Right lobe of liver (tissue), 6 donors: ENCODE data around the gene C3orf38. TPM values are rescaled to one million over a fixed set of nuclear protein-coding genes. Genes with fewer than 3 reads are reported as not detected.

Experiments used
- ATAC-seq, 4 donors: fragments of 200-7000 bp; cut with Tn5 transposase; one replicate each; pipeline ENCODE4 v1.9.1; 2020; ENCODE audit warnings: mild to moderate bottlenecking in 4 of 4, moderate library complexity in 4 of 4
- DNase-seq, 3 donors: peaks; one replicate each; pipeline ENCODE4 v3.0.0-alpha.2; 2020
- H3K27ac ChIP-seq, 3 donors: fragments of 200-600 bp; one replicate each; pipeline ENCODE4 v1.8.0; 2022
- H3K27me3 ChIP-seq, 2 donors: fragments of 200-600 bp; one replicate each; pipeline ENCODE4 v1.8.0; 2022
- H3K36me3 ChIP-seq, 4 donors: fragments of 200-600 bp; sonication (generic) in 1 of 4; one replicate each; pipeline versions ENCODE4 v1.5.1 to v1.8.0; 2017 to 2022; ENCODE audit warnings: control low read depth in 1 of 4
- H3K4me1 ChIP-seq, 4 donors: fragments of 200-600 bp; sonication (generic) in 1 of 4; one replicate each; pipeline versions ENCODE4 v1.5.1 to v1.8.0; 2017 to 2022; ENCODE audit warnings: control low read depth in 1 of 4
- H3K4me3 ChIP-seq, 3 donors: fragments of 200-600 bp; one replicate each; pipeline ENCODE4 v1.8.0; 2022
- H3K9me3 ChIP-seq, 4 donors: fragments of 200-600 bp; sonication (generic) in 1 of 4; one replicate each; pipeline versions ENCODE4 v1.5.1 to v1.8.0; 2017 to 2022; ENCODE audit warnings: control low read depth in 1 of 4
- CTCF ChIP-seq, 4 donors: fragments of 200-600 bp in 3 of 4; fragments of 450-650 bp in 1 of 4; IDR thresholded peaks; one replicate each; pipeline versions ENCODE4 v1.5.1 to v1.8.0; 2016 to 2022; ENCODE audit warnings: antibody characterized with exemption in 4 of 4, mild to moderate bottlenecking in 2 of 4
- POLR2A ChIP-seq: fragments of 450-650 bp; IDR thresholded peaks from one replicate; pipeline ENCODE4 v1.6.1; 2017; ENCODE audit warnings: antibody characterized with exemption, mild to moderate bottlenecking
- WGBS: methylation state at CpG from one replicate; pipeline ENCODE4 v1.1.6; 2018; ENCODE audit warnings: low coverage, low lambda C conversion rate; ENCODE audit not compliant: insufficient coverage; ENCODE audit errors: missing lambda C conversion rate; 5-methylcytosine and 5-hydroxymethylcytosine counted together
- intact Hi-C, 2 donors: fragments of 100-400 bp; cut with DNase I; formaldehyde crosslinking; loops; one replicate each; pipeline versions ENCODE4 v1.11.2 to v1.14.1; 2022
- total RNA-seq, 6 experiments: library from RNA; depleted of rRNA in 2 of 6; stranded (reverse); fragments of >200 nt in 2 of 6; fragmentation: NEBNext Ultra II Directional in 3 of 6; extraction: Animal tissue kit (Norgen Biotek cat#: 25700) in 3 of 6; gene quantifications; one replicate each; pipeline versions ENCODE4 v1.1.0 to v1.2.4, GENCODE V29; 2016 to 2023
- donor health status: DM: no; HTN: yes; CAD: no.
- donor health status: DM: no; HTN: no; CAD: no.
- donor health status: DM: no; HTN: no; CAD: no.
- donor health status: DM: no; HTN: yes; CAD: no.
- donor health status: DM: no; HTN: yes; CAD: no.

The C3orf38 gene
- total RNA-seq, 6 experiments from 2014 or later: 7.6 to 10.7 (median 9.0) TPM

DNA sequence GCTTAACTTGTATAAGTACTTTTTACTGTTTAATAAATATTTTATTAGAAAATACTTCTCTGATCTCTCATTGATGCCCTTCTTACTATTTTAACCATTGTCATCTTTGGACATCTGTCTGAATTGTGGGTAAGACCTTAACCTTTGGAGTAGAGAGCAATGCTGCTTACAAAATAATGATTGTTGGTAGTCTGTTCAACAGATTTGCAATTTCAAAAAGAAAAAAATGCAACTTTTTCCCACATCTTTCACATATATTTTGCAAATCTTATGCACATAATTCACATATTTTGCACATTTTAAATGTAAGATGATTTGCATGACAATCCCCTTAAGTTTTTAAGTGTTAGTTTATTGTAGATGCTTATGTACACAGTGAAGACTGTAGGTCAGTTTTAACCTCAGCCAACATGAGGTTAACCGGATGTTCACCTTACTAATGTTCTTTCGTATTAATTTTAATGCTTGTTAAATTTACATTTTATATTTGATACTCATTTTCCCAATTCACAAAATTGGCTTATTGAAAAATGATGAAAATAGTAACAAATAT, 16.7 kb downstream of the C3orf38 start:
- intact Hi-C loops: no loop called here
- TF ChIP-seq CTCF (IDR thresholded peaks at IDR 0.05) (no peak), POLR2A (no peak)
- H3K36me3 ChIP-seq: no peaks in the 10 kb centered on the region
- no peak overlapping the region for H3K27ac ChIP-seq
- no peaks in the 10 kb centered on the region for H3K27me3 ChIP-seq
- no peaks in the 10 kb centered on the region for H3K9me3 ChIP-seq
- ATAC-seq: no peak
- no peak for DNase-seq
- WGBS: 93% methylated on average over 2 of the region's 2 CpGs
- no peak overlapping the region for H3K4me3 ChIP-seq
- no peaks in the 10 kb centered on the region for H3K4me1 ChIP-seq

GRCh38 chr3:88167173-88167572, 17.4 kb downstream of the C3orf38 start:
- Histone ChIP-seq H3K27me3 (no peaks in the 10 kb centered on the region), H3K4me3 (no peak overlapping the region), H3K27ac (no peak overlapping the region), H3K9me3 (no peaks in the 10 kb centered on the region), H3K36me3 (no peaks in the 10 kb centered on the region), H3K4me1 (no peaks in the 10 kb centered on the region)
- ATAC-seq (no peak), DNase-seq (no peak)
- WGBS: 78% methylated on average over 3 of the region's 6 CpGs
- no peak for TF ChIP-seq POLR2A
- no peak for TF ChIP-seq CTCF (IDR thresholded peaks at IDR 0.05)
- intact Hi-C loops: no loop called here

- DNase-seq (no peak), ATAC-seq (no peak)
- no peak overlapping the region for H3K4me3 ChIP-seq
- H3K4me1 ChIP-seq: no peaks in the 10 kb centered on the region
- H3K27ac ChIP-seq: no peak overlapping the region
- H3K36me3 ChIP-seq: no peaks in the 10 kb centered on the region
- no peaks in the 10 kb centered on the region for H3K27me3 ChIP-seq
- TF ChIP-seq CTCF (IDR thresholded peaks at IDR 0.05) (no peak), POLR2A (no peak)
- WGBS: 87% methylated on average over 2 of the region's 2 CpGs
- no peaks in the 10 kb centered on the region for H3K9me3 ChIP-seq
- intact Hi-C loops: no loop called here
Observed at GRCh38 chr3:88167704-88168103, 17.9 kb downstream of the C3orf38 start.

DNA sequence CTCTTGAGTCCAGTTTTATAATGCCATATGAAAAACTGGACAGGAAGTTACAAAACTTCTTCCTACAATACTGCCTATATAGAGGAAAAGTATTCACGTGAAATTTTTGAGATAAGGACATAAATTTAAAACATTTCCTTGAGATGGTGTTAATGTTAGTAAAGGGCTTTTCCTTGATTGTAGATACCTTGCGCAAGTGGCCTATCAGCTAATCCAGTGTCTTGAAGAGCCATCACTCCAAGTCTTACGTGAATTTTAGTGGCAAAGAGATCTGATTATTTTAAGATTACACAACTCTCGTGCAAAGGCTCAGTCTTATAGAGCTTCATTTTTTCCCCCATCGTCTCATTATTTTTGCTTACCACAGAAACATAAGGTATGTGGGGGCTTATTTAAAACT, 18.4 kb downstream of the C3orf38 start:
- TF ChIP-seq CTCF (IDR thresholded peaks at IDR 0.05) (no peak), POLR2A (no peak)
- no peak for ATAC-seq
- Histone ChIP-seq H3K27me3 (no peaks in the 10 kb centered on the region), H3K4me3 (no peak overlapping the region), H3K4me1 (no peaks in the 10 kb centered on the region), H3K9me3 (no peaks in the 10 kb centered on the region), H3K36me3 (no peaks in the 10 kb centered on the region), H3K27ac (no peak overlapping the region)
- intact Hi-C loops: no loop called here
- 71% methylated on average over 5 of the region's 5 CpGs for WGBS
- no peak for DNase-seq
